Thyroid gland (tissue), 4 donors: ENCODE results near the gene GOLGA6A.
"Not testable (repeated sequence)": the region's sequence is repeated elsewhere in the genome, so short reads cannot be mapped to it uniquely, and the experiment has no call there.

Source experiments
- CTCF ChIP-seq, 6 experiments: fragments of 200-600 bp in 3 of 6; fragments of 450-650 bp in 3 of 6; sonication (generic) in 3 of 6; IDR thresholded peaks; one replicate each; pipeline ENCODE4 v1.5.1; 2016 to 2019; ENCODE audit warnings: antibody characterized with exemption in 6 of 6, mild to moderate bottlenecking in 2 of 6, inconsistent platforms in 1 of 6, moderate library complexity in 1 of 6
- POLR2A ChIP-seq, 2 donors: fragments of 450-650 bp; IDR thresholded peaks; one replicate each; pipeline ENCODE4 v1.6.1; 2017; ENCODE audit warnings: antibody characterized with exemption in 2 of 2, mild to moderate bottlenecking in 2 of 2, moderate library complexity in 1 of 2

GRCh38 chr15:74072132-74072531, 10.2 kb downstream of the GOLGA6A start:
- not testable (repeated sequence) for TF ChIP-seq CTCF, POLR2A (IDR thresholded peaks at IDR 0.05)
